HCT116 (cell line): ENCODE results near the gene NAV1. TPM values are rescaled to one million over a fixed set of nuclear protein-coding genes. Genes with fewer than 3 reads are reported as not detected.

ENCODE experiments used
- ATAC-seq: fragments of 200-7000 bp; cut with Tn5 transposase; 2 replicates; pipeline ENCODE4 v1.9.1; 2020; ENCODE audit warnings: mild to moderate bottlenecking, moderate library complexity
- BruUV-seq: library from RNA; stranded (reverse); fragments of 400-500 nt; replicated peaks from 2 replicates; lab custom pipeline; 2021; lab: Mats Ljungman, UMichigan
- CTCF ChIA-PET: fragments of 300-600 bp; sonication (Branson Sonifier 250); formaldehyde crosslinking; loops from one replicate; lab custom pipeline; 2021; ENCODE audit warnings: antibody characterized with exemption; lab: Charles Lee
- POLR2A ChIA-PET: fragments of 300-600, 350-600 bp; sonication (Branson Sonifier 250); formaldehyde crosslinking; loops from one replicate; lab custom pipeline; 2021; ENCODE audit warnings: antibody characterized with exemption; lab: Charles Lee
- RAD21 ChIA-PET, 2 experiments: fragments of 300-600 bp; sonication (Branson Sonifier 250); formaldehyde crosslinking; loops; one replicate each; lab custom pipeline; 2023; ENCODE audit warnings: low total read pairs in 2 of 2; ENCODE audit not compliant: uncharacterized antibody in 2 of 2, unreplicated experiment in 2 of 2, low non-redundant PET in 1 of 2; lab: Charles Lee
- DNase-seq: peaks from one replicate; pipeline ENCODE4 v3.0.0-alpha.2; 2010; ENCODE audit warnings: low read depth, low spot score
- H2AFZ ChIP-seq: fragments of 200-600 bp; shearing (Covaris generic), sonication (generic); 2 replicates; pipeline ENCODE4 v1.6.1; 2017; ENCODE audit warnings: low read depth, mixed run types, mixed read lengths, antibody characterized with exemption, low read length; ENCODE audit not compliant: poor library complexity, severe bottlenecking
- H3K27ac ChIP-seq: 2 replicates; pipeline ENCODE4 v1.5.1; 2012; ENCODE audit warnings: low read depth, low read length
- H3K27me3 ChIP-seq: fragments of 200-600 bp; sonication (generic); 2 replicates; pipeline ENCODE4 v1.6.1; 2016; ENCODE audit warnings: mixed run types, low read length, mixed read lengths; ENCODE audit not compliant: insufficient read depth
- H3K36me3 ChIP-seq, 2 experiments: fragments of 200-500 bp in 1 of 2; fragments of 200-600 bp in 1 of 2; sonication (Bioruptor generic) in 1 of 2; sonication (generic) in 1 of 2; 2 replicates each; pipeline versions ENCODE4 v1.5.1 to v1.6.1; 2014 to 2016; ENCODE audit warnings: low read length in 2 of 2, inconsistent platforms in 1 of 2, mixed read lengths in 1 of 2, mixed run types in 1 of 2; ENCODE audit not compliant: insufficient read depth in 2 of 2, control insufficient read depth in 1 of 2
- H3K4me1 ChIP-seq, 2 experiments: fragments of 200-600 bp in 1 of 2; sonication (generic) in 1 of 2; 2 replicates each; pipeline versions ENCODE4 v1.5.1 to v1.6.1; 2012 to 2017; ENCODE audit warnings: low read length in 2 of 2, inconsistent platforms in 1 of 2, mild to moderate bottlenecking in 1 of 2, mixed read lengths in 1 of 2, mixed run types in 1 of 2, moderate library complexity in 1 of 2; ENCODE audit not compliant: insufficient read depth in 2 of 2, control insufficient read depth in 1 of 2
- H3K4me2 ChIP-seq: fragments of 200-600 bp; sonication (generic); 2 replicates; pipeline ENCODE4 v1.6.1; 2017; ENCODE audit warnings: mixed run types, low read length, mixed read lengths
- H3K4me3 ChIP-seq, 2 experiments: fragments of 200-600 bp in 1 of 2; sonication (generic) in 1 of 2; replicated peaks in 1 of 2; 2 replicates each; pipeline ENCODE4 v1.5.1; 2011 to 2016; ENCODE audit warnings: low read length in 2 of 2, control low read depth in 1 of 2, low read depth in 1 of 2, mild to moderate bottlenecking in 1 of 2, mixed read lengths in 1 of 2, mixed run types in 1 of 2
- H3K79me2 ChIP-seq: fragments of 200-600 bp; sonication (generic); 2 replicates; pipeline ENCODE4 v1.6.1; 2017; ENCODE audit warnings: mild to moderate bottlenecking, mixed run types, low read length, moderate library complexity, mixed read lengths; ENCODE audit not compliant: insufficient read depth
- H3K9ac ChIP-seq: fragments of 200-600 bp; sonication (generic); 2 replicates; pipeline ENCODE4 v1.6.1; 2016; ENCODE audit warnings: low read length, mixed read lengths
- H3K9me2 ChIP-seq: fragments of 200-600 bp; sonication (generic), shearing (Covaris generic); 2 replicates; pipeline ENCODE4 v1.6.1; 2017; ENCODE audit warnings: mixed run types, mild to moderate bottlenecking, moderate library complexity; ENCODE audit not compliant: insufficient read depth
- H3K9me3 ChIP-seq, 2 experiments: fragments of 200-500 bp in 1 of 2; fragments of 200-600 bp in 1 of 2; sonication (Bioruptor generic) in 1 of 2; sonication (generic) in 1 of 2; 2 replicates each; pipeline ENCODE4 v1.6.1; 2014 to 2017; ENCODE audit warnings: low read length in 2 of 2, mixed read lengths in 2 of 2, inconsistent platforms in 1 of 2, low read depth in 1 of 2, mild to moderate bottlenecking in 1 of 2, mixed run types in 1 of 2, moderate library complexity in 1 of 2; ENCODE audit not compliant: control insufficient read depth in 1 of 2, insufficient read depth in 1 of 2
- H4K20me1 ChIP-seq: fragments of 200-600 bp; sonication (generic), shearing (Covaris generic); 2 replicates; pipeline ENCODE4 v1.6.1; 2017; ENCODE audit warnings: mixed run types, mild to moderate bottlenecking, moderate library complexity; ENCODE audit not compliant: insufficient read depth
- CBX3 ChIP-seq: IDR thresholded peaks from 2 replicates; pipeline ENCODE4 v1.6.1; 2012; ENCODE audit warnings: low read depth
- CEBPB ChIP-seq: IDR thresholded peaks from 2 replicates; pipeline ENCODE4 v1.6.1; 2012; ENCODE audit warnings: low read depth
- ELF1 ChIP-seq: IDR thresholded peaks from 2 replicates; pipeline ENCODE4 v1.6.1; 2012; ENCODE audit warnings: low read depth, borderline replicate concordance
- FOSL1 ChIP-seq: IDR thresholded peaks from 2 replicates; pipeline ENCODE4 v1.6.1; 2012; ENCODE audit warnings: low read depth
- POLR2AphosphoS5 ChIP-seq: IDR thresholded peaks from 2 replicates; pipeline ENCODE4 v1.6.1; 2011; ENCODE audit warnings: mild to moderate bottlenecking, low read depth, low read length, moderate library complexity
- SIN3A ChIP-seq: IDR thresholded peaks from 2 replicates; pipeline ENCODE4 v1.6.1; 2012; ENCODE audit warnings: low read depth
- SP1 ChIP-seq: IDR thresholded peaks from 2 replicates; pipeline ENCODE4 v1.6.1; 2012; ENCODE audit warnings: low read depth
- TCF7L2 ChIP-seq: IDR thresholded peaks from 2 replicates; pipeline ENCODE4 v1.7.0; 2011; ENCODE audit warnings: borderline replicate concordance, inconsistent platforms; ENCODE audit not compliant: insufficient read depth, insufficient read length; ENCODE audit errors: extremely low read depth
- YY1 ChIP-seq: IDR thresholded peaks from 2 replicates; pipeline ENCODE4 v1.6.1; 2011; ENCODE audit warnings: low read length, low read depth, moderate library complexity, mild to moderate bottlenecking; ENCODE audit not compliant: insufficient replicate concordance; ENCODE audit errors: extremely low read depth
- ZFX ChIP-seq: fragments of 450-650 bp; IDR thresholded peaks from 2 replicates; pipeline ENCODE4 v1.6.1; 2017
- intact Hi-C: fragments of 100-400 bp; cut with micrococcal nuclease; formaldehyde crosslinking; loops from 2 replicates; pipeline ENCODE4 v1.10.0; 2022
- total RNA-seq: library from RNA; stranded (reverse); gene quantifications from one replicate; pipeline ENCODE4 v1.2.1, GENCODE V29; 2021; ENCODE audit not compliant: unreplicated experiment
- TF ChIP-seq, protein P1 (sequence below): IDR thresholded peaks from 2 replicates; pipeline ENCODE4 v1.6.1; 2012; ENCODE audit warnings: low read depth
- TF ChIP-seq, protein P2 (sequence below): IDR thresholded peaks from 2 replicates; pipeline ENCODE4 v1.6.1; 2011; ENCODE audit warnings: mild to moderate bottlenecking, low read length, moderate library complexity; ENCODE audit not compliant: insufficient replicate concordance; ENCODE audit errors: extremely low read depth
- TF ChIP-seq, protein P3 (sequence below): IDR thresholded peaks from 2 replicates; pipeline ENCODE4 v1.6.1; 2012

The NAV1 gene
- total RNA-seq, 1 experiment from 2014 or later: 22.8 TPM

DNA sequence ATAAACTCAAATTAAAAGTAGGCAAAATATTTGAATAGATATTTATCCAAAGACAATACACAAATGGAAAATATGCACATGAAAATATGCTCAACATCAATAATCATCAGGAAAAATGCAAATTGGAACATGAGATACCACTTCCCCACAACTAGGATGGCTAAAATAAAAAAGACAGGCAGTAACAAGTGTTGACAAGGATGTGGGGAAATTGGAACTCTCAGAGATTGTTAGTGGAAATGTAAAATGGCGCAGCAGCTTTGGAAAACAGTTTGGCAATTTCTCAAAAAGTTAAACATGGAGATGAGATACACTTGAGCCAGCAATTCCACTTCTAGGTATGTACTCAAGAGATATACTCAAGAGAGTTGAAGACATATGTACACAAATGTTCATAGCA, 48.8 kb downstream of the NAV1 start:
- Histone ChIP-seq H3K9me2 (no peaks in the 10 kb centered on the region), H3K4me3 (no peak overlapping the region), H3K4me2 (no peak overlapping the region), H3K4me1 (no peaks in the 10 kb centered on the region), H3K36me3 (no peaks in the 10 kb centered on the region), H3K27ac (no peak overlapping the region), H3K79me2 (no peaks in the 10 kb centered on the region)
- ATAC-seq: no peak
- CTCF ChIA-PET: no interaction called here
- intact Hi-C loops: no loop called here
- BruUV-seq: no TSS peak
- DNase-seq: no peak
- POLR2A ChIA-PET: no interaction called here
- TF ChIP-seq TCF7L2 (no peak), ZFX (no peak), FOSL1 (no peak), CEBPB (no peak), POLR2AphosphoS5 (no peak), SIN3A (no peak), CBX3 (no peak), ELF1 (no peak), YY1 (no peak), SP1 (no peak)
- TF ChIP-seq, protein P1, sequence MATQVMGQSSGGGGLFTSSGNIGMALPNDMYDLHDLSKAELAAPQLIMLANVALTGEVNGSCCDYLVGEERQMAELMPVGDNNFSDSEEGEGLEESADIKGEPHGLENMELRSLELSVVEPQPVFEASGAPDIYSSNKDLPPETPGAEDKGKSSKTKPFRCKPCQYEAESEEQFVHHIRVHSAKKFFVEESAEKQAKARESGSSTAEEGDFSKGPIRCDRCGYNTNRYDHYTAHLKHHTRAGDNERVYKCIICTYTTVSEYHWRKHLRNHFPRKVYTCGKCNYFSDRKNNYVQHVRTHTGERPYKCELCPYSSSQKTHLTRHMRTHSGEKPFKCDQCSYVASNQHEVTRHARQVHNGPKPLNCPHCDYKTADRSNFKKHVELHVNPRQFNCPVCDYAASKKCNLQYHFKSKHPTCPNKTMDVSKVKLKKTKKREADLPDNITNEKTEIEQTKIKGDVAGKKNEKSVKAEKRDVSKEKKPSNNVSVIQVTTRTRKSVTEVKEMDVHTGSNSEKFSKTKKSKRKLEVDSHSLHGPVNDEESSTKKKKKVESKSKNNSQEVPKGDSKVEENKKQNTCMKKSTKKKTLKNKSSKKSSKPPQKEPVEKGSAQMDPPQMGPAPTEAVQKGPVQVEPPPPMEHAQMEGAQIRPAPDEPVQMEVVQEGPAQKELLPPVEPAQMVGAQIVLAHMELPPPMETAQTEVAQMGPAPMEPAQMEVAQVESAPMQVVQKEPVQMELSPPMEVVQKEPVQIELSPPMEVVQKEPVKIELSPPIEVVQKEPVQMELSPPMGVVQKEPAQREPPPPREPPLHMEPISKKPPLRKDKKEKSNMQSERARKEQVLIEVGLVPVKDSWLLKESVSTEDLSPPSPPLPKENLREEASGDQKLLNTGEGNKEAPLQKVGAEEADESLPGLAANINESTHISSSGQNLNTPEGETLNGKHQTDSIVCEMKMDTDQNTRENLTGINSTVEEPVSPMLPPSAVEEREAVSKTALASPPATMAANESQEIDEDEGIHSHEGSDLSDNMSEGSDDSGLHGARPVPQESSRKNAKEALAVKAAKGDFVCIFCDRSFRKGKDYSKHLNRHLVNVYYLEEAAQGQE: no peak
- TF ChIP-seq, protein P2, sequence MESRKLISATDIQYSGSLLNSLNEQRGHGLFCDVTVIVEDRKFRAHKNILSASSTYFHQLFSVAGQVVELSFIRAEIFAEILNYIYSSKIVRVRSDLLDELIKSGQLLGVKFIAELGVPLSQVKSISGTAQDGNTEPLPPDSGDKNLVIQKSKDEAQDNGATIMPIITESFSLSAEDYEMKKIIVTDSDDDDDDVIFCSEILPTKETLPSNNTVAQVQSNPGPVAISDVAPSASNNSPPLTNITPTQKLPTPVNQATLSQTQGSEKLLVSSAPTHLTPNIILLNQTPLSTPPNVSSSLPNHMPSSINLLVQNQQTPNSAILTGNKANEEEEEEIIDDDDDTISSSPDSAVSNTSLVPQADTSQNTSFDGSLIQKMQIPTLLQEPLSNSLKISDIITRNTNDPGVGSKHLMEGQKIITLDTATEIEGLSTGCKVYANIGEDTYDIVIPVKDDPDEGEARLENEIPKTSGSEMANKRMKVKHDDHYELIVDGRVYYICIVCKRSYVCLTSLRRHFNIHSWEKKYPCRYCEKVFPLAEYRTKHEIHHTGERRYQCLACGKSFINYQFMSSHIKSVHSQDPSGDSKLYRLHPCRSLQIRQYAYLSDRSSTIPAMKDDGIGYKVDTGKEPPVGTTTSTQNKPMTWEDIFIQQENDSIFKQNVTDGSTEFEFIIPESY: no peak
- TF ChIP-seq, protein P3, sequence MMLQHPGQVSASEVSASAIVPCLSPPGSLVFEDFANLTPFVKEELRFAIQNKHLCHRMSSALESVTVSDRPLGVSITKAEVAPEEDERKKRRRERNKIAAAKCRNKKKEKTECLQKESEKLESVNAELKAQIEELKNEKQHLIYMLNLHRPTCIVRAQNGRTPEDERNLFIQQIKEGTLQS: no peak
- TF ChIP-seq, all 23 proteins: peak for 0
- Histone ChIP-seq H3K9me3 (no peaks in the 10 kb centered on the region), H2AFZ (no peak overlapping the region), H3K27me3 (peaks cover 34% of the 10 kb centered on the region), H4K20me1 (no peaks in the 10 kb centered on the region), H3K9ac (no peak overlapping the region)
- RAD21 ChIA-PET: interaction anchor here in 1 of 2 experiments (0.6 kb wide), 1 partner anchor 203 kb away, joined by 5 read pairs; no protein-coding TSS in a partner anchor

Other genes with a start within 250 kb of the NAV1 start
- gene TNNT2, start 161.4 kb upstream of the NAV1 start, total RNA-seq: 2.0 TPM
- 56.1 TPM for gene LAD1, start 139.8 kb upstream of the NAV1 start, total RNA-seq
- gene TNNI1, start 117.4 kb upstream of the NAV1 start, total RNA-seq: not detected
- 22.1 TPM for gene PHLDA3, start 69.9 kb upstream of the NAV1 start, total RNA-seq
- gene CSRP1, start 32.0 kb upstream of the NAV1 start, total RNA-seq: 51.7 TPM